Fibroblast of lung (primary cell): ENCODE measurements around the gene CEP72. TPM values are rescaled to one million over a fixed set of nuclear protein-coding genes. Genes with fewer than 3 reads are reported as not detected.

Source experiments
- DNase-seq, 2 donors: peaks; one replicate each; pipeline versions ENCODE4 v3.0.0 to v3.0.0-alpha.2; 2010; ENCODE audit warnings: low read depth in 2 of 2
- H2AFZ ChIP-seq: 2 replicates; pipeline ENCODE4 v1.5.1; 2012; ENCODE audit warnings: low read length, control low read depth, inconsistent platforms
- H3K27ac ChIP-seq: 2 replicates; pipeline ENCODE4 v1.5.1; 2011; ENCODE audit warnings: low read length, control low read depth; ENCODE audit not compliant: insufficient read depth
- H3K27me3 ChIP-seq: 2 replicates; pipeline ENCODE4 v1.5.1; 2011; ENCODE audit warnings: mild to moderate bottlenecking, low read length; ENCODE audit not compliant: control insufficient read depth, insufficient read depth
- H3K36me3 ChIP-seq: 2 replicates; pipeline ENCODE4 v1.5.1; 2011; ENCODE audit warnings: low read length; ENCODE audit not compliant: control insufficient read depth, insufficient read depth
- H3K4me1 ChIP-seq: 2 replicates; pipeline ENCODE4 v1.5.1; 2011; ENCODE audit warnings: low read length; ENCODE audit not compliant: control insufficient read depth, insufficient read depth; ENCODE audit errors: extremely low read depth
- H3K4me2 ChIP-seq: 2 replicates; pipeline ENCODE4 v1.5.1; 2011; ENCODE audit warnings: low read length, control low read depth; ENCODE audit not compliant: insufficient read depth; ENCODE audit errors: extremely low read depth
- H3K4me3 ChIP-seq, 4 experiments: fragments of 200-600 bp in 1 of 4; sonication (generic) in 1 of 4; replicated peaks in 1 of 4; 2 replicates each; pipeline ENCODE4 v1.5.1; 2011 to 2016; ENCODE audit warnings: low read length in 4 of 4, low read depth in 3 of 4, mild to moderate bottlenecking in 3 of 4, control low read depth in 2 of 4, inconsistent platforms in 1 of 4, mixed read lengths in 1 of 4; ENCODE audit not compliant: insufficient read depth in 1 of 4; ENCODE audit errors: control extremely low read depth in 1 of 4
- H3K79me2 ChIP-seq: 2 replicates; pipeline ENCODE4 v1.5.1; 2012; ENCODE audit warnings: mild to moderate bottlenecking, low read length, inconsistent platforms; ENCODE audit not compliant: control insufficient read depth, insufficient read depth
- H3K9ac ChIP-seq: 2 replicates; pipeline ENCODE4 v1.5.1; 2011; ENCODE audit warnings: mild to moderate bottlenecking, low read length, control low read depth; ENCODE audit not compliant: insufficient read depth
- H3K9me3 ChIP-seq: 2 replicates; pipeline ENCODE4 v1.5.1; 2012; ENCODE audit warnings: low read depth, low read length; ENCODE audit not compliant: control insufficient read depth, insufficient read depth
- H4K20me1 ChIP-seq: 2 replicates; pipeline ENCODE4 v1.5.1; 2011; ENCODE audit warnings: low read length; ENCODE audit not compliant: control insufficient read depth, insufficient read depth; ENCODE audit errors: extremely low read depth
- EZH2 ChIP-seq: IDR thresholded peaks from 2 replicates; pipeline ENCODE4 v1.5.1; 2012; ENCODE audit warnings: low read length, control low read depth, mild to moderate bottlenecking; ENCODE audit errors: missing control alignments
- polyA plus RNA-seq, 2 donors: library from polyadenylated mRNA; depleted of rRNA in 1 of 2; stranded (reverse) in 1 of 2; unstranded in 1 of 2; fragments of >200 nt; gene quantifications; 2 replicates each; pipeline ENCODE4 v1.2.1, GENCODE V29; 2011 to 2012; ENCODE audit warnings: missing spikeins in 1 of 2
- total RNA-seq: library from RNA; depleted of rRNA; stranded (reverse); fragments of >200 nt; gene quantifications from 2 replicates; pipeline ENCODE4 v1.2.1, GENCODE V29; 2014
- TF ChIP-seq, protein P1 (sequence below), 2 donors: IDR thresholded peaks in 1 of 2; conservative IDR thresholded peaks in 1 of 2; 1 replicate in 1 of 2; 2 replicates in 1 of 2; pipeline ENCODE4 v1.5.1; 2011 to 2012; ENCODE audit warnings: low read length in 2 of 2, control low read depth in 1 of 2, inconsistent platforms in 1 of 2, low read depth in 1 of 2, mild to moderate bottlenecking in 1 of 2

Gene CEP72
- total and polyA plus RNA-seq, 2 donors (not counting 1 experiment from before 2014, with no cell fraction given) = 0.92 to 2.5 TPM

GRCh38 chr5:647727-648126, 35.6 kb downstream of the CEP72 start:
- Histone ChIP-seq H4K20me1 (no peaks in the 10 kb centered on the region), H3K27ac (no peak overlapping the region), H2AFZ (no peak overlapping the region), H3K36me3 (peaks cover 13% of the 10 kb centered on the region), H3K9ac (no peak overlapping the region), H3K9me3 (no peaks in the 10 kb centered on the region), H3K4me2 (no peak overlapping the region), H3K79me2 (no peaks in the 10 kb centered on the region), H3K27me3 (no peaks in the 10 kb centered on the region), H3K4me3 (no peak overlapping the region), H3K4me1 (no peaks in the 10 kb centered on the region)
- TF ChIP-seq, protein P1, sequence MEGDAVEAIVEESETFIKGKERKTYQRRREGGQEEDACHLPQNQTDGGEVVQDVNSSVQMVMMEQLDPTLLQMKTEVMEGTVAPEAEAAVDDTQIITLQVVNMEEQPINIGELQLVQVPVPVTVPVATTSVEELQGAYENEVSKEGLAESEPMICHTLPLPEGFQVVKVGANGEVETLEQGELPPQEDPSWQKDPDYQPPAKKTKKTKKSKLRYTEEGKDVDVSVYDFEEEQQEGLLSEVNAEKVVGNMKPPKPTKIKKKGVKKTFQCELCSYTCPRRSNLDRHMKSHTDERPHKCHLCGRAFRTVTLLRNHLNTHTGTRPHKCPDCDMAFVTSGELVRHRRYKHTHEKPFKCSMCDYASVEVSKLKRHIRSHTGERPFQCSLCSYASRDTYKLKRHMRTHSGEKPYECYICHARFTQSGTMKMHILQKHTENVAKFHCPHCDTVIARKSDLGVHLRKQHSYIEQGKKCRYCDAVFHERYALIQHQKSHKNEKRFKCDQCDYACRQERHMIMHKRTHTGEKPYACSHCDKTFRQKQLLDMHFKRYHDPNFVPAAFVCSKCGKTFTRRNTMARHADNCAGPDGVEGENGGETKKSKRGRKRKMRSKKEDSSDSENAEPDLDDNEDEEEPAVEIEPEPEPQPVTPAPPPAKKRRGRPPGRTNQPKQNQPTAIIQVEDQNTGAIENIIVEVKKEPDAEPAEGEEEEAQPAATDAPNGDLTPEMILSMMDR (conservative IDR thresholded peaks at IDR 0.05 in 1 of 2, IDR thresholded peaks at IDR 0.05 in 1 of 2; ENCODE audit: low read depth in 1 of 2, low read length in 2 of 2) = no peak
- TF ChIP-seq EZH2 = no peak
- no peak for DNase-seq

DNA sequence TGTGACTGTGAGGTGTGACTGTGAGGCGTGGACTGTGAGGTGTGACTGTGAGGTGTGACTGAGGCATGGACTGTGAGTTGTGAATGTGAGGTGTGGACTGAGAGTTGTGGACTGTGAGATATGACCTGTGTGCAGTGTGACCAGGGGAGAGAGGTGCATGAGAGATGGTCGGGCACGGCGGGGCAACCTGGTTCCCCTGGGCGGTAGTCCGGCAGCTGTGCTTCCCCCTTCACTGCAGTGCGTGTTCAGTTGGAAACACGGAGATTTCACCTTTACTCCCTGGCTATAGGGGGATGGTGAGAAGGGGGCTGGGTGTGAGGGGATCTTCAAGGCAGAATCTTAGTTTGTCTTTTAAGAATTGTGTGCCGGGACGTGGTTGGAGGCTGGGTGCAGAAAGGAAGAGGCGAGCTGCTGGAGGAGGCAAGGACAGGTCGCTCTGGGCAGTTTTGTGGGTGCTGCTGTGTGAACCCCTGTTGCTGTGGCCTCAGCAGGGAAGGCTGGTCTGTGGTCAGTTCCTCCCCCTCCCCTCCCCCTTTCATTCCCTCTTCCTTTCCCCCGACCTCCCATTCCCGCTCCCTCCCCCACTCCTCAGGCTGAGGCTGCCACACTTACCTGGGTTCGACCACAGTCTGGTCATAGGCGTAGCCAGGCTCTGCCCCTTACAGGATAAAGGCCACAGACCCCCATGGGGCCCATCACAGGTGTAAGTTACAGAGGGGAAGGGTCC, 39.3 kb downstream of the CEP72 start:
- no peaks in the 10 kb centered on the region for H3K9me3 ChIP-seq
- H3K36me3 ChIP-seq = peaks cover 9% of the 10 kb centered on the region
- DNase-seq = no peak
- no peaks in the 10 kb centered on the region for H4K20me1 ChIP-seq
- H3K4me2 ChIP-seq = no peak overlapping the region
- H3K4me1 ChIP-seq = no peaks in the 10 kb centered on the region
- H3K4me3 ChIP-seq = no peak overlapping the region
- TF ChIP-seq, protein P1 (conservative IDR thresholded peaks at IDR 0.05 in 1 of 2, IDR thresholded peaks at IDR 0.05 in 1 of 2; ENCODE audit: low read depth in 1 of 2, low read length in 2 of 2) = no peak
- TF ChIP-seq EZH2 = no peak
- no peak overlapping the region for H2AFZ ChIP-seq
- H3K27ac ChIP-seq = no peak overlapping the region
- no peaks in the 10 kb centered on the region for H3K79me2 ChIP-seq
- H3K27me3 ChIP-seq = no peaks in the 10 kb centered on the region
- no peak overlapping the region for H3K9ac ChIP-seq

DNA sequence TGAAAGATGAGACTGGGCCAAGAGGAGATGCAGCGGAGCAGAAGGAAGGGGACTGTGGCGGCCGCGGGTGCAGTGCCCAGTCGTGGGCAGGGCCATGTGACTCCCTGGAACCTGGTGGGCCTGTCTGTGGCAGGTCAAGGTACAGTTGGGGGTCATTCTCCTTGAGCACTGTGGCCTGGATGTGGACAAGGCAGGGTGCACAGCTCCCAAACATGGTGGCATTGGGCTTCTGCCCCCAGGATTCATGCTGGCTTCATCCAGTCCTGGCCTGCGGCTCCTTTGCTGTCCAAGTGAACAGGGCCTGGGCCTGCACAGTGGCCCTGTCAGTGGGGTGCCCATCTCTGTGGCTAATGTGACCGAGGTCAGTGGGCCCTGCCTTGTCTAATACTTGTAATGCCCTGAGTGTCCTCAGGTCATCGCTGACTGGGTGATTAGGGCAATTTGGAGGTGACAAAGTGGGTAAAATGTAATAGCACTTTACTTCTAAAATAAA, 39.9 kb downstream of the CEP72 start:
- H3K9ac ChIP-seq = no peak overlapping the region
- H3K27ac ChIP-seq = no peak overlapping the region
- H3K9me3 ChIP-seq = no peaks in the 10 kb centered on the region
- no peaks in the 10 kb centered on the region for H3K79me2 ChIP-seq
- no peak for DNase-seq
- TF ChIP-seq, protein P1 (conservative IDR thresholded peaks at IDR 0.05 in 1 of 2, IDR thresholded peaks at IDR 0.05 in 1 of 2; ENCODE audit: low read depth in 1 of 2, low read length in 2 of 2) = no peak
- TF ChIP-seq EZH2 = no peak
- H3K4me2 ChIP-seq = no peak overlapping the region
- H4K20me1 ChIP-seq = no peaks in the 10 kb centered on the region
- no peak overlapping the region for H3K4me3 ChIP-seq
- no peaks in the 10 kb centered on the region for H3K4me1 ChIP-seq
- no peak overlapping the region for H2AFZ ChIP-seq
- H3K27me3 ChIP-seq = no peaks in the 10 kb centered on the region
- H3K36me3 ChIP-seq = peaks cover 9% of the 10 kb centered on the region
